Naive thymus-derived CD4-positive, alpha-beta T cell (primary cell): ENCODE data around the gene SHISA5. TPM values are rescaled to one million over a fixed set of nuclear protein-coding genes. Genes with fewer than 3 reads are reported as not detected.
"Not testable (repeated sequence)": the region's sequence is repeated elsewhere in the genome, so short reads cannot be mapped to it uniquely, and the experiment has no call there.

Experiments used
- ATAC-seq: fragments of 150-1000 bp; cut with Tn5 transposase; 2 replicates; pipeline ENCODE4 v1.10.0; 2021; ENCODE audit warnings: mild to moderate bottlenecking, moderate library complexity
- CTCF ChIA-PET: fragments of 350-600 bp; sonication (Branson Sonifier 250); formaldehyde crosslinking; loops from one replicate; lab custom pipeline; 2021; ENCODE audit warnings: antibody characterized with exemption; lab: Charles Lee
- POLR2A ChIA-PET: fragments of 350-600 bp; sonication (Branson Sonifier 250); formaldehyde crosslinking; loops from one replicate; lab custom pipeline; 2021; ENCODE audit warnings: antibody characterized with exemption, inconsistent platforms; lab: Charles Lee
- DNase-seq, 9 donors: peaks; one replicate each; pipeline versions ENCODE4 v3.0.0 to v3.0.0-alpha.2; 2020 to 2022; ENCODE audit warnings: mixed read lengths in 1 of 9
- H3K27ac ChIP-seq: one replicate; pipeline ENCODE4 v1.7.0; 2013; ENCODE audit warnings: mild to moderate bottlenecking, low read depth, low read length, moderate library complexity
- H3K27me3 ChIP-seq, 2 donors: one replicate each; pipeline ENCODE4 v1.7.0; 2013; ENCODE audit warnings: low read length in 2 of 2, mild to moderate bottlenecking in 2 of 2, moderate library complexity in 2 of 2; ENCODE audit not compliant: control insufficient read depth in 2 of 2, insufficient read depth in 2 of 2
- H3K36me3 ChIP-seq, 3 experiments: 1 replicate in 2 of 3; 2 replicates in 1 of 3; pipeline ENCODE4 v1.7.0; 2013; ENCODE audit warnings: low read length in 3 of 3, mild to moderate bottlenecking in 3 of 3, moderate library complexity in 1 of 3; ENCODE audit not compliant: insufficient read depth in 3 of 3, control insufficient read depth in 2 of 3
- H3K4me1 ChIP-seq, 2 donors: one replicate each; pipeline ENCODE4 v1.7.0; 2013; ENCODE audit warnings: low read length in 2 of 2, mild to moderate bottlenecking in 2 of 2, moderate library complexity in 1 of 2; ENCODE audit not compliant: control insufficient read depth in 2 of 2, insufficient read depth in 2 of 2
- H3K4me3 ChIP-seq: 2 replicates; pipeline ENCODE4 v1.7.0; 2013; ENCODE audit warnings: mild to moderate bottlenecking, low read length
- H3K9me3 ChIP-seq, 3 experiments: 1 replicate in 2 of 3; 2 replicates in 1 of 3; pipeline ENCODE4 v1.7.0; 2013; ENCODE audit warnings: low read length in 3 of 3; ENCODE audit not compliant: control insufficient read depth in 2 of 3
- H3K27ac Mint-ChIP-seq, 9 donors: one replicate each; pipeline ENCODE4 v1.8.0; 2020 to 2022; ENCODE audit warnings: mixed read lengths in 9 of 9, mild to moderate bottlenecking in 8 of 9, moderate library complexity in 5 of 9, inconsistent platforms in 2 of 9
- H3K27me3 Mint-ChIP-seq, 5 donors: one replicate each; pipeline ENCODE4 v1.8.0; 2021 to 2022; ENCODE audit warnings: mixed read lengths in 5 of 5, mild to moderate bottlenecking in 1 of 5
- H3K36me3 Mint-ChIP-seq, 5 donors: one replicate each; pipeline ENCODE4 v1.8.0; 2020 to 2022; ENCODE audit warnings: mixed read lengths in 5 of 5, mild to moderate bottlenecking in 3 of 5, inconsistent platforms in 1 of 5
- H3K4me1 Mint-ChIP-seq, 7 donors: one replicate each; pipeline ENCODE4 v1.8.0; 2020 to 2022; ENCODE audit warnings: mixed read lengths in 7 of 7, mild to moderate bottlenecking in 3 of 7, inconsistent platforms in 1 of 7
- H3K4me3 Mint-ChIP-seq, 10 donors: one replicate each; pipeline ENCODE4 v1.8.0; 2020 to 2022; ENCODE audit warnings: mild to moderate bottlenecking in 10 of 10, mixed read lengths in 10 of 10, moderate library complexity in 6 of 10, inconsistent platforms in 2 of 10
- H3K9me3 Mint-ChIP-seq, 11 donors: one replicate each; pipeline ENCODE4 v1.8.0; 2020 to 2022; ENCODE audit warnings: mixed read lengths in 11 of 11, mild to moderate bottlenecking in 4 of 11, inconsistent platforms in 1 of 11, moderate library complexity in 1 of 11
- intact Hi-C, 2 donors: fragments of 100-400 bp; cut with micrococcal nuclease; formaldehyde crosslinking; loops; one replicate each; pipeline ENCODE4 v1.15.1; 2023
- polyA plus RNA-seq, 2 donors: library from polyadenylated mRNA; unstranded; fragments of 300-500 nt; fragmentation: Illumina TruSeq; gene quantifications; one replicate each; pipeline ENCODE4 v1.2.3, GENCODE V29; 2021
- total RNA-seq, 6 experiments: library from RNA in 5 of 6; stranded (reverse) in 5 of 6; gene quantifications; 1 replicate in 5 of 6; 2 replicates in 1 of 6; pipeline ENCODE4 v1.2.3 and lab custom pipeline; 2021 to 2026

SHISA5 gene
- total and polyA plus RNA-seq, 7 experiments from 2014 or later: 147 to 383 (median 191) TPM

GRCh38 chr3:48530701-48531100 is 26.7 kb upstream of the SHISA5 start:
- H3K27me3 Mint-ChIP-seq, intact Hi-C loops, H3K27me3 ChIP-seq, H3K27ac Mint-ChIP-seq, DNase-seq, H3K4me3 Mint-ChIP-seq, H3K27ac ChIP-seq, H3K4me1 ChIP-seq, H3K4me3 ChIP-seq, H3K36me3 ChIP-seq, H3K9me3 ChIP-seq, ATAC-seq, H3K9me3 Mint-ChIP-seq: not testable (repeated sequence)
- CTCF ChIA-PET: interaction anchor here (0.6 to 2.3 kb wide), 3 partner anchors 94 to 254 kb away, joined by 3 to 9 read pairs (median 5); no protein-coding TSS in a partner anchor
- Mint-ChIP-seq H3K36me3 (peaks cover 0 to 51% (median 4%) of the 10 kb centered on the region in 5 donors), H3K4me1 (peaks cover 0 to 20% (median 9%) of the 10 kb centered on the region in 7 donors)
- POLR2A ChIA-PET: interaction anchor here (0.6 kb wide), 1 partner anchor 192 kb away, joined by 4 read pairs; no protein-coding TSS in a partner anchor

- H3K27ac ChIP-seq: no peak overlapping the region
- no peaks in the 10 kb centered on the region for H3K4me1 ChIP-seq
- Mint-ChIP-seq H3K27me3 (no peaks in the 10 kb centered on the region), H3K27ac (no peak overlapping the region), H3K4me1 (peaks cover 0 to 15% (median 7%) of the 10 kb centered on the region in 7 donors), H3K9me3 (no peaks in the 10 kb centered on the region), H3K36me3 (peaks cover 0 to 47% (median 4%) of the 10 kb centered on the region in 5 donors), H3K4me3 (no peak overlapping the region)
- CTCF ChIA-PET: interaction anchor here (0.6 to 1.4 kb wide), 3 partner anchors 11 to 20 kb away, joined by 3 to 4 read pairs (median 3); no protein-coding TSS in a partner anchor
- H3K36me3 ChIP-seq: no peaks in the 10 kb centered on the region
- DNase-seq (no peak), ATAC-seq (peak; percentile 44)
- POLR2A ChIA-PET: interaction anchor here (0.9 to 1.8 kb wide), 2 partner anchors 8 to 88 kb away, joined by 3 to 5 read pairs; partner anchors contain the start of genes CCDC51 and TMA7
- intact Hi-C loops: no loop called here
- no peak overlapping the region for H3K4me3 ChIP-seq
- H3K9me3 ChIP-seq: no peaks in the 10 kb centered on the region
- H3K27me3 ChIP-seq: no peaks in the 10 kb centered on the region
Observed at GRCh38 chr3:48528754-48529153, 24.8 kb upstream of the SHISA5 start.

- Histone ChIP-seq H3K27me3 (no peaks in the 10 kb centered on the region), H3K27ac (no peak overlapping the region), H3K4me3 (no peak overlapping the region), H3K9me3 (no peaks in the 10 kb centered on the region), H3K4me1 (no peaks in the 10 kb centered on the region), H3K36me3 (no peaks in the 10 kb centered on the region)
- ATAC-seq (peak; percentile 50), DNase-seq (no peak)
- intact Hi-C loops: no loop called here
- ChIA-PET CTCF (interaction anchor here (1.0 to 1.4 kb wide), 2 partner anchors 12 to 21 kb away, joined by 3 to 4 read pairs; no protein-coding TSS in a partner anchor), POLR2A (interaction anchor here (1.8 kb wide), 1 partner anchor 88 kb away, joined by 5 read pairs; the partner anchor contains the start of genes CCDC51 and TMA7)
- peaks cover 0 to 48% (median 4%) of the 10 kb centered on the region in 5 donors for H3K36me3 Mint-ChIP-seq
- H3K9me3 Mint-ChIP-seq: no peaks in the 10 kb centered on the region
- no peaks in the 10 kb centered on the region for H3K27me3 Mint-ChIP-seq
- H3K4me1 Mint-ChIP-seq: peaks cover 0 to 14% (median 7%) of the 10 kb centered on the region in 7 donors
- no peak overlapping the region for H3K4me3 Mint-ChIP-seq
- H3K27ac Mint-ChIP-seq: no peak overlapping the region
Observed at GRCh38 chr3:48528048-48528447, 24.1 kb upstream of the SHISA5 start.

GRCh38 chr3:48524970-48525369 is 21.0 kb upstream of the SHISA5 start:
- Histone ChIP-seq H3K4me3 (no peak overlapping the region), H3K36me3 (no peaks in the 10 kb centered on the region), H3K9me3 (no peaks in the 10 kb centered on the region), H3K27me3 (no peaks in the 10 kb centered on the region), H3K4me1 (peaks cover 0 to 2% of the 10 kb centered on the region in 2 donors), H3K27ac (no peak overlapping the region)
- Mint-ChIP-seq H3K27me3 (no peaks in the 10 kb centered on the region), H3K9me3 (no peaks in the 10 kb centered on the region), H3K36me3 (peaks cover 0 to 39% (median 4%) of the 10 kb centered on the region in 5 donors), H3K4me1 (peaks cover 4 to 21% (median 13%) of the 10 kb centered on the region in 7 donors), H3K4me3 (no peak overlapping the region), H3K27ac (no peak overlapping the region)
- POLR2A ChIA-PET: interaction anchor here (0.6 kb wide), 1 partner anchor 54 kb away, joined by 3 read pairs; no protein-coding TSS in a partner anchor
- intact Hi-C loops: no loop called here
- ATAC-seq: no peak
- CTCF ChIA-PET: no interaction called here
- no peak for DNase-seq

GRCh38 chr3:48521635-48522034 is 17.7 kb upstream of the SHISA5 start:
- Mint-ChIP-seq H3K4me3 (no peak overlapping the region), H3K27ac (peak overlapping the region in 1 of 9 donors; percentile 31), H3K36me3 (peaks cover 0 to 28% (median 0%) of the 10 kb centered on the region in 5 donors), H3K9me3 (peaks cover 0 to 2% (median 0%) of the 10 kb centered on the region in 11 donors), H3K27me3 (no peaks in the 10 kb centered on the region), H3K4me1 (peaks cover 28 to 52% (median 42%) of the 10 kb centered on the region in 7 donors)
- no peak for ATAC-seq
- H3K9me3 ChIP-seq: no peaks in the 10 kb centered on the region
- intact Hi-C loops: no loop called here
- no peak overlapping the region for H3K4me3 ChIP-seq
- CTCF ChIA-PET: interaction anchor here (0.8 kb wide), 1 partner anchor 26 kb away, joined by 3 read pairs; no protein-coding TSS in a partner anchor
- H3K27me3 ChIP-seq: no peaks in the 10 kb centered on the region
- POLR2A ChIA-PET: no interaction called here
- H3K4me1 ChIP-seq: peaks cover 12 to 35% of the 10 kb centered on the region in 2 donors
- no peaks in the 10 kb centered on the region for H3K36me3 ChIP-seq
- no peak for DNase-seq
- no peak overlapping the region for H3K27ac ChIP-seq

GRCh38 chr3:48519277-48519643 is 15.3 kb upstream of the SHISA5 start:
- intact Hi-C loops: no loop called here
- ChIA-PET POLR2A (interaction anchor here (1.0 to 1.3 kb wide), 2 partner anchors 85 to 253 kb away, joined by 4 to 6 read pairs; no protein-coding TSS in a partner anchor), CTCF (interaction anchor here (0.5 to 1.6 kb wide), 2 partner anchors 45 to 119 kb away, joined by 5 to 9 read pairs; no protein-coding TSS in a partner anchor)
- H3K4me3 ChIP-seq: no peak overlapping the region
- Mint-ChIP-seq H3K9me3 (peaks cover 0 to 2% (median 0%) of the 10 kb centered on the region in 11 donors), H3K36me3 (peaks cover 0 to 17% (median 0%) of the 10 kb centered on the region in 5 donors), H3K27me3 (no peaks in the 10 kb centered on the region), H3K4me3 (peak overlapping the region in 8 of 10 donors; percentile 8 to 82 (median 60)), H3K27ac (peak overlapping the region in 7 of 9 donors; percentile 19 to 92 (median 58)), H3K4me1 (peaks cover 35 to 68% (median 61%) of the 10 kb centered on the region in 7 donors)
- no peak overlapping the region for H3K27ac ChIP-seq
- peaks cover 35 to 59% of the 10 kb centered on the region in 2 donors for H3K4me1 ChIP-seq
- ATAC-seq: no peak
- no peak for DNase-seq
- no peaks in the 10 kb centered on the region for H3K27me3 ChIP-seq
- H3K36me3 ChIP-seq: no peaks in the 10 kb centered on the region
- H3K9me3 ChIP-seq: no peaks in the 10 kb centered on the region
